HCT116 (cell line): ENCODE measurements around the gene CCDC69. TPM values are rescaled to one million over a fixed set of nuclear protein-coding genes. Genes with fewer than 3 reads are reported as not detected.

Experiments used
- ATAC-seq: fragments of 200-7000 bp; cut with Tn5 transposase; 2 replicates; pipeline ENCODE4 v1.9.1; 2020; ENCODE audit warnings: mild to moderate bottlenecking, moderate library complexity
- BruUV-seq: library from RNA; stranded (reverse); fragments of 400-500 nt; replicated peaks from 2 replicates; lab custom pipeline; 2021; lab: Mats Ljungman, UMichigan
- CTCF ChIA-PET: fragments of 300-600 bp; sonication (Branson Sonifier 250); formaldehyde crosslinking; loops from one replicate; lab custom pipeline; 2021; ENCODE audit warnings: antibody characterized with exemption; lab: Charles Lee
- POLR2A ChIA-PET: fragments of 300-600, 350-600 bp; sonication (Branson Sonifier 250); formaldehyde crosslinking; loops from one replicate; lab custom pipeline; 2021; ENCODE audit warnings: antibody characterized with exemption; lab: Charles Lee
- RAD21 ChIA-PET, 2 experiments: fragments of 300-600 bp; sonication (Branson Sonifier 250); formaldehyde crosslinking; loops; one replicate each; lab custom pipeline; 2023; ENCODE audit warnings: low total read pairs in 2 of 2; ENCODE audit not compliant: uncharacterized antibody in 2 of 2, unreplicated experiment in 2 of 2, low non-redundant PET in 1 of 2; lab: Charles Lee
- DNase-seq: peaks from one replicate; pipeline ENCODE4 v3.0.0-alpha.2; 2010; ENCODE audit warnings: low read depth, low spot score
- H2AFZ ChIP-seq: fragments of 200-600 bp; shearing (Covaris generic), sonication (generic); 2 replicates; pipeline ENCODE4 v1.6.1; 2017; ENCODE audit warnings: low read depth, mixed run types, mixed read lengths, antibody characterized with exemption, low read length; ENCODE audit not compliant: poor library complexity, severe bottlenecking
- H3K27ac ChIP-seq: 2 replicates; pipeline ENCODE4 v1.5.1; 2012; ENCODE audit warnings: low read depth, low read length
- H3K27me3 ChIP-seq: fragments of 200-600 bp; sonication (generic); 2 replicates; pipeline ENCODE4 v1.6.1; 2016; ENCODE audit warnings: mixed run types, low read length, mixed read lengths; ENCODE audit not compliant: insufficient read depth
- H3K36me3 ChIP-seq, 2 experiments: fragments of 200-500 bp in 1 of 2; fragments of 200-600 bp in 1 of 2; sonication (Bioruptor generic) in 1 of 2; sonication (generic) in 1 of 2; 2 replicates each; pipeline versions ENCODE4 v1.5.1 to v1.6.1; 2014 to 2016; ENCODE audit warnings: low read length in 2 of 2, inconsistent platforms in 1 of 2, mixed read lengths in 1 of 2, mixed run types in 1 of 2; ENCODE audit not compliant: insufficient read depth in 2 of 2, control insufficient read depth in 1 of 2
- H3K4me1 ChIP-seq, 2 experiments: fragments of 200-600 bp in 1 of 2; sonication (generic) in 1 of 2; 2 replicates each; pipeline versions ENCODE4 v1.5.1 to v1.6.1; 2012 to 2017; ENCODE audit warnings: low read length in 2 of 2, inconsistent platforms in 1 of 2, mild to moderate bottlenecking in 1 of 2, mixed read lengths in 1 of 2, mixed run types in 1 of 2, moderate library complexity in 1 of 2; ENCODE audit not compliant: insufficient read depth in 2 of 2, control insufficient read depth in 1 of 2
- H3K4me2 ChIP-seq: fragments of 200-600 bp; sonication (generic); 2 replicates; pipeline ENCODE4 v1.6.1; 2017; ENCODE audit warnings: mixed run types, low read length, mixed read lengths
- H3K4me3 ChIP-seq, 2 experiments: fragments of 200-600 bp in 1 of 2; sonication (generic) in 1 of 2; replicated peaks in 1 of 2; 2 replicates each; pipeline ENCODE4 v1.5.1; 2011 to 2016; ENCODE audit warnings: low read length in 2 of 2, control low read depth in 1 of 2, low read depth in 1 of 2, mild to moderate bottlenecking in 1 of 2, mixed read lengths in 1 of 2, mixed run types in 1 of 2
- H3K79me2 ChIP-seq: fragments of 200-600 bp; sonication (generic); 2 replicates; pipeline ENCODE4 v1.6.1; 2017; ENCODE audit warnings: mild to moderate bottlenecking, mixed run types, low read length, moderate library complexity, mixed read lengths; ENCODE audit not compliant: insufficient read depth
- H3K9ac ChIP-seq: fragments of 200-600 bp; sonication (generic); 2 replicates; pipeline ENCODE4 v1.6.1; 2016; ENCODE audit warnings: low read length, mixed read lengths
- H3K9me2 ChIP-seq: fragments of 200-600 bp; sonication (generic), shearing (Covaris generic); 2 replicates; pipeline ENCODE4 v1.6.1; 2017; ENCODE audit warnings: mixed run types, mild to moderate bottlenecking, moderate library complexity; ENCODE audit not compliant: insufficient read depth
- H3K9me3 ChIP-seq, 2 experiments: fragments of 200-500 bp in 1 of 2; fragments of 200-600 bp in 1 of 2; sonication (Bioruptor generic) in 1 of 2; sonication (generic) in 1 of 2; 2 replicates each; pipeline ENCODE4 v1.6.1; 2014 to 2017; ENCODE audit warnings: low read length in 2 of 2, mixed read lengths in 2 of 2, inconsistent platforms in 1 of 2, low read depth in 1 of 2, mild to moderate bottlenecking in 1 of 2, mixed run types in 1 of 2, moderate library complexity in 1 of 2; ENCODE audit not compliant: control insufficient read depth in 1 of 2, insufficient read depth in 1 of 2
- H4K20me1 ChIP-seq: fragments of 200-600 bp; sonication (generic), shearing (Covaris generic); 2 replicates; pipeline ENCODE4 v1.6.1; 2017; ENCODE audit warnings: mixed run types, mild to moderate bottlenecking, moderate library complexity; ENCODE audit not compliant: insufficient read depth
- CBX3 ChIP-seq: IDR thresholded peaks from 2 replicates; pipeline ENCODE4 v1.6.1; 2012; ENCODE audit warnings: low read depth
- CEBPB ChIP-seq: IDR thresholded peaks from 2 replicates; pipeline ENCODE4 v1.6.1; 2012; ENCODE audit warnings: low read depth
- EGR1 ChIP-seq: IDR thresholded peaks from 2 replicates; pipeline ENCODE4 v1.6.1; 2012; ENCODE audit warnings: low read depth
- ELF1 ChIP-seq: IDR thresholded peaks from 2 replicates; pipeline ENCODE4 v1.6.1; 2012; ENCODE audit warnings: low read depth, borderline replicate concordance
- EZH2 ChIP-seq: fragments of 200-600 bp; sonication (generic); IDR thresholded peaks from 2 replicates; pipeline ENCODE4 v1.6.1; 2017; ENCODE audit warnings: antibody characterized with exemption, mixed run types
- EZH2phosphoT487 ChIP-seq: fragments of 200-600 bp; IDR thresholded peaks from 2 replicates; pipeline ENCODE4 v1.6.1; 2018; ENCODE audit warnings: antibody characterized with exemption, borderline replicate concordance
- JUND ChIP-seq: IDR thresholded peaks from 2 replicates; pipeline ENCODE4 v1.6.1; 2012
- POLR2A ChIP-seq: IDR thresholded peaks from 2 replicates; pipeline ENCODE4 v1.7.0; 2011; ENCODE audit warnings: borderline replicate concordance; ENCODE audit not compliant: insufficient read depth, insufficient read length; ENCODE audit errors: extremely low read depth
- POLR2AphosphoS5 ChIP-seq: IDR thresholded peaks from 2 replicates; pipeline ENCODE4 v1.6.1; 2011; ENCODE audit warnings: mild to moderate bottlenecking, low read depth, low read length, moderate library complexity
- RAD21 ChIP-seq: IDR thresholded peaks from 2 replicates; pipeline ENCODE4 v1.6.1; 2012; ENCODE audit warnings: low read depth, mild to moderate bottlenecking
- SIN3A ChIP-seq: IDR thresholded peaks from 2 replicates; pipeline ENCODE4 v1.6.1; 2012; ENCODE audit warnings: low read depth
- SP1 ChIP-seq: IDR thresholded peaks from 2 replicates; pipeline ENCODE4 v1.6.1; 2012; ENCODE audit warnings: low read depth
- SRF ChIP-seq: IDR thresholded peaks from 2 replicates; pipeline ENCODE4 v1.6.1; 2012; ENCODE audit warnings: low read depth
- TCF7L2 ChIP-seq: IDR thresholded peaks from 2 replicates; pipeline ENCODE4 v1.7.0; 2011; ENCODE audit warnings: borderline replicate concordance, inconsistent platforms; ENCODE audit not compliant: insufficient read depth, insufficient read length; ENCODE audit errors: extremely low read depth
- YY1 ChIP-seq: IDR thresholded peaks from 2 replicates; pipeline ENCODE4 v1.6.1; 2011; ENCODE audit warnings: low read length, low read depth, moderate library complexity, mild to moderate bottlenecking; ENCODE audit not compliant: insufficient replicate concordance; ENCODE audit errors: extremely low read depth
- ZNF274 ChIP-seq: fragments of 200-500 bp; sonication (Bioruptor generic); IDR thresholded peaks from 2 replicates; pipeline ENCODE4 v1.6.1; 2014; ENCODE audit warnings: mild to moderate bottlenecking, low read depth, low read length, inconsistent platforms
- intact Hi-C: fragments of 100-400 bp; cut with micrococcal nuclease; formaldehyde crosslinking; loops from 2 replicates; pipeline ENCODE4 v1.10.0; 2022
- total RNA-seq: library from RNA; stranded (reverse); gene quantifications from one replicate; pipeline ENCODE4 v1.2.1, GENCODE V29; 2021; ENCODE audit not compliant: unreplicated experiment
- TF ChIP-seq, protein P1 (sequence below): IDR thresholded peaks from 2 replicates; pipeline ENCODE4 v1.6.1; 2012; ENCODE audit warnings: low read depth
- TF ChIP-seq, protein P2 (sequence below), 3 experiments: fragments of 200-600 bp in 1 of 3; sonication (generic) in 1 of 3; IDR thresholded peaks in 2 of 3; conservative IDR thresholded peaks in 1 of 3; 2 replicates each; pipeline ENCODE4 v1.5.1; 2012 to 2017; ENCODE audit warnings: low read depth in 2 of 3, low read length in 2 of 3, antibody characterized with exemption in 1 of 3, borderline replicate concordance in 1 of 3, control low read depth in 1 of 3, mild to moderate bottlenecking in 1 of 3, mixed read lengths in 1 of 3, mixed run types in 1 of 3, moderate library complexity in 1 of 3; ENCODE audit not compliant: insufficient read depth in 1 of 3
- TF ChIP-seq, protein P3 (sequence below): IDR thresholded peaks from 2 replicates; pipeline ENCODE4 v1.6.1; 2012
- TF ChIP-seq, protein P4 (sequence below): IDR thresholded peaks from 2 replicates; pipeline ENCODE4 v1.6.1; 2011; ENCODE audit warnings: mild to moderate bottlenecking, low read length, moderate library complexity; ENCODE audit not compliant: insufficient replicate concordance; ENCODE audit errors: extremely low read depth

Gene CCDC69
- total RNA-seq, 1 experiment from 2014 or later, result 4.3 TPM

DNA sequence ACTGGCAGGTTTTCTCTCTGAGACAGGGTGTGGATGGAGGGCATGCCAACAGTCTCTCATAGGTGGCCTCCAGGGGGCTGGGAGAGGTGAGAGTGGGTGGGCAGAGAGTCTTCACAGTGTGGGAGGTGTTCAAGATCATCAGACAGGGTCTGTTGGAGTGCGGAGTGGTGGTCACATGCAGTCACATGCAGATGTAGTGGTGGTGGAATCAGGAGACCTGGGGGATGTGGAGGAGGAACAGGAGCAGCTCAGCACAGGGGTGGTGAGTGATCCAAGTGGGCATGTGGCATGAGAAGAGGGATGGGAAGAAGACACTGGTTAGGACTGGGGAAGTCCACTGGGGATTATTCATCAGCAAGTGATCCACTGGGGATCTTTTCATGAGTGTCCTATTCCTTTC is 34.9 kb upstream of the CCDC69 start:
- ChIA-PET POLR2A (no interaction called here), RAD21 (no interaction called here), CTCF (interaction anchor here (0.6 kb wide), 1 partner anchor 36 kb away, joined by 3 read pairs; no protein-coding TSS in a partner anchor)
- Histone ChIP-seq H3K79me2 (no peaks in the 10 kb centered on the region), H2AFZ (no peak overlapping the region), H3K4me2 (0 out of 2 replicates have a peak overlapping the region, but pooled peaks have one; percentile 50), H3K9me3 (no peaks in the 10 kb centered on the region), H3K27me3 (no peaks in the 10 kb centered on the region), H3K9ac (no peak overlapping the region), H4K20me1 (no peaks in the 10 kb centered on the region), H3K4me1 (peaks cover under 1 to 28% of the 10 kb centered on the region in 2 experiments; a peak in 3 of 4 replicates), H3K36me3 (no peaks in the 10 kb centered on the region), H3K27ac (no peak overlapping the region), H3K4me3 (no peak overlapping the region), H3K9me2 (no peaks in the 10 kb centered on the region)
- TF ChIP-seq, protein P1, sequence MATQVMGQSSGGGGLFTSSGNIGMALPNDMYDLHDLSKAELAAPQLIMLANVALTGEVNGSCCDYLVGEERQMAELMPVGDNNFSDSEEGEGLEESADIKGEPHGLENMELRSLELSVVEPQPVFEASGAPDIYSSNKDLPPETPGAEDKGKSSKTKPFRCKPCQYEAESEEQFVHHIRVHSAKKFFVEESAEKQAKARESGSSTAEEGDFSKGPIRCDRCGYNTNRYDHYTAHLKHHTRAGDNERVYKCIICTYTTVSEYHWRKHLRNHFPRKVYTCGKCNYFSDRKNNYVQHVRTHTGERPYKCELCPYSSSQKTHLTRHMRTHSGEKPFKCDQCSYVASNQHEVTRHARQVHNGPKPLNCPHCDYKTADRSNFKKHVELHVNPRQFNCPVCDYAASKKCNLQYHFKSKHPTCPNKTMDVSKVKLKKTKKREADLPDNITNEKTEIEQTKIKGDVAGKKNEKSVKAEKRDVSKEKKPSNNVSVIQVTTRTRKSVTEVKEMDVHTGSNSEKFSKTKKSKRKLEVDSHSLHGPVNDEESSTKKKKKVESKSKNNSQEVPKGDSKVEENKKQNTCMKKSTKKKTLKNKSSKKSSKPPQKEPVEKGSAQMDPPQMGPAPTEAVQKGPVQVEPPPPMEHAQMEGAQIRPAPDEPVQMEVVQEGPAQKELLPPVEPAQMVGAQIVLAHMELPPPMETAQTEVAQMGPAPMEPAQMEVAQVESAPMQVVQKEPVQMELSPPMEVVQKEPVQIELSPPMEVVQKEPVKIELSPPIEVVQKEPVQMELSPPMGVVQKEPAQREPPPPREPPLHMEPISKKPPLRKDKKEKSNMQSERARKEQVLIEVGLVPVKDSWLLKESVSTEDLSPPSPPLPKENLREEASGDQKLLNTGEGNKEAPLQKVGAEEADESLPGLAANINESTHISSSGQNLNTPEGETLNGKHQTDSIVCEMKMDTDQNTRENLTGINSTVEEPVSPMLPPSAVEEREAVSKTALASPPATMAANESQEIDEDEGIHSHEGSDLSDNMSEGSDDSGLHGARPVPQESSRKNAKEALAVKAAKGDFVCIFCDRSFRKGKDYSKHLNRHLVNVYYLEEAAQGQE, result no peak
- TF ChIP-seq RAD21 (no peak), EGR1 (no peak), SIN3A (no peak), SP1 (no peak), YY1 (no peak), JUND (no peak), POLR2AphosphoS5 (no peak), CBX3 (no peak), TCF7L2 (no peak), CEBPB (no peak), POLR2A (no peak), ELF1 (no peak), SRF (no peak), EZH2phosphoT487 (no peak), EZH2 (no peak), ZNF274 (no peak)
- TF ChIP-seq, protein P2, sequence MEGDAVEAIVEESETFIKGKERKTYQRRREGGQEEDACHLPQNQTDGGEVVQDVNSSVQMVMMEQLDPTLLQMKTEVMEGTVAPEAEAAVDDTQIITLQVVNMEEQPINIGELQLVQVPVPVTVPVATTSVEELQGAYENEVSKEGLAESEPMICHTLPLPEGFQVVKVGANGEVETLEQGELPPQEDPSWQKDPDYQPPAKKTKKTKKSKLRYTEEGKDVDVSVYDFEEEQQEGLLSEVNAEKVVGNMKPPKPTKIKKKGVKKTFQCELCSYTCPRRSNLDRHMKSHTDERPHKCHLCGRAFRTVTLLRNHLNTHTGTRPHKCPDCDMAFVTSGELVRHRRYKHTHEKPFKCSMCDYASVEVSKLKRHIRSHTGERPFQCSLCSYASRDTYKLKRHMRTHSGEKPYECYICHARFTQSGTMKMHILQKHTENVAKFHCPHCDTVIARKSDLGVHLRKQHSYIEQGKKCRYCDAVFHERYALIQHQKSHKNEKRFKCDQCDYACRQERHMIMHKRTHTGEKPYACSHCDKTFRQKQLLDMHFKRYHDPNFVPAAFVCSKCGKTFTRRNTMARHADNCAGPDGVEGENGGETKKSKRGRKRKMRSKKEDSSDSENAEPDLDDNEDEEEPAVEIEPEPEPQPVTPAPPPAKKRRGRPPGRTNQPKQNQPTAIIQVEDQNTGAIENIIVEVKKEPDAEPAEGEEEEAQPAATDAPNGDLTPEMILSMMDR (IDR thresholded peaks at IDR 0.05 in 2 of 3, conservative IDR thresholded peaks at IDR 0.05 in 1 of 3; ENCODE audit: borderline replicate concordance in 1 of 3, insufficient read depth in 1 of 3, low read depth in 2 of 3, low read length in 2 of 3), result no peak
- TF ChIP-seq, protein P3, sequence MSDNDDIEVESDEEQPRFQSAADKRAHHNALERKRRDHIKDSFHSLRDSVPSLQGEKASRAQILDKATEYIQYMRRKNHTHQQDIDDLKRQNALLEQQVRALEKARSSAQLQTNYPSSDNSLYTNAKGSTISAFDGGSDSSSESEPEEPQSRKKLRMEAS, result no peak
- TF ChIP-seq, protein P4, sequence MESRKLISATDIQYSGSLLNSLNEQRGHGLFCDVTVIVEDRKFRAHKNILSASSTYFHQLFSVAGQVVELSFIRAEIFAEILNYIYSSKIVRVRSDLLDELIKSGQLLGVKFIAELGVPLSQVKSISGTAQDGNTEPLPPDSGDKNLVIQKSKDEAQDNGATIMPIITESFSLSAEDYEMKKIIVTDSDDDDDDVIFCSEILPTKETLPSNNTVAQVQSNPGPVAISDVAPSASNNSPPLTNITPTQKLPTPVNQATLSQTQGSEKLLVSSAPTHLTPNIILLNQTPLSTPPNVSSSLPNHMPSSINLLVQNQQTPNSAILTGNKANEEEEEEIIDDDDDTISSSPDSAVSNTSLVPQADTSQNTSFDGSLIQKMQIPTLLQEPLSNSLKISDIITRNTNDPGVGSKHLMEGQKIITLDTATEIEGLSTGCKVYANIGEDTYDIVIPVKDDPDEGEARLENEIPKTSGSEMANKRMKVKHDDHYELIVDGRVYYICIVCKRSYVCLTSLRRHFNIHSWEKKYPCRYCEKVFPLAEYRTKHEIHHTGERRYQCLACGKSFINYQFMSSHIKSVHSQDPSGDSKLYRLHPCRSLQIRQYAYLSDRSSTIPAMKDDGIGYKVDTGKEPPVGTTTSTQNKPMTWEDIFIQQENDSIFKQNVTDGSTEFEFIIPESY, result no peak
- no TSS peak for BruUV-seq
- intact Hi-C loops, result loop anchor here (10.0 kb wide), 1 partner anchor 486 kb away; no protein-coding TSS in a partner anchor
- no peak for DNase-seq
- ATAC-seq, result no peak
